22Rv1 (cell line): ENCODE data around the gene OR2V1.

Experiments used
- CTCF ChIP-seq: fragments of 450-650 bp; IDR thresholded peaks from 2 replicates; pipeline ENCODE4 v1.5.1; 2017; ENCODE audit warnings: mild to moderate bottlenecking
- ZFX ChIP-seq: fragments of 450-650 bp; IDR thresholded peaks from 2 replicates; pipeline ENCODE4 v1.6.1; 2017; ENCODE audit warnings: antibody characterized with exemption, borderline replicate concordance

DNA sequence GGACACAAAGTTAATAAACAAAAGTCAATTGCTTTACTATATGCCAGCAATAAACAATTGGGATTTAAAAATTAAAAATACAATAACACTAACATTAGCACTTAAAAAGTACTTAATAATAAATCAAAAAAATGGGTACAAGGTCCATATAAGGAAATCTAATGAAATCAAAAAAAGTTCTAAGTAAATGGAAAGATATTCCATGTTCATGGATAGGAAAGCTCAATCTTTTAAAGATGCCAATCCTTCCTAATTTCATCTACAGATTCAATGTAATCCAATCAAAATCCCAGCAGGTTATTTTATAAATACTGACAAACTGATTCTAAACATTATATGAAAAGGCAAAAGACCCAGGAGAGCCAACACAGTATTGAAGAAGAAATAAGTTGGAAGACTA lies 49.0 kb downstream of the OR2V1 start:
- no peak for TF ChIP-seq CTCF
- TF ChIP-seq ZFX, result no peak
